GM19324 (cell line): ENCODE measurements around the gene TMCC3.
A peak's percentile ranks its signal among the peaks of the same experiment; 100 is the strongest.

Experiments used
- ATAC-seq: cut with Tn5 transposase; IDR thresholded peaks from one replicate; pipeline ENCODE4 v1.9.1; 2021; ENCODE audit warnings: mild to moderate bottlenecking, moderate library complexity; ENCODE audit not compliant: unreplicated experiment, low FRiP score

The TMCC3 gene

GRCh38 chr12:94638521-94638920 lies 11.8 kb downstream of the TMCC3 start:
- ATAC-seq: no peak

GRCh38 chr12:94637390-94638113 lies 12.8 kb downstream of the TMCC3 start:
- no peak for ATAC-seq

GRCh38 chr12:94636462-94637085 lies 13.8 kb downstream of the TMCC3 start:
- no peak for ATAC-seq

- no peak for ATAC-seq
Measured at GRCh38 chr12:94634717-94635116, 15.6 kb downstream of the TMCC3 start.

GRCh38 chr12:94633401-94633800 lies 17.0 kb downstream of the TMCC3 start:
- no peak for ATAC-seq

GRCh38 chr12:94631058-94631457 lies 19.3 kb downstream of the TMCC3 start:
- ATAC-seq: no peak

- ATAC-seq: no peak
Measured at GRCh38 chr12:94628819-94629472, 21.4 kb downstream of the TMCC3 start.

GRCh38 chr12:94628369-94628768 lies 22.0 kb downstream of the TMCC3 start:
- ATAC-seq: no peak

- no peak for ATAC-seq
Measured at GRCh38 chr12:94625531-94625930, 24.8 kb downstream of the TMCC3 start.

GRCh38 chr12:94623161-94623920 lies 27.0 kb downstream of the TMCC3 start:
- no peak for ATAC-seq

- ATAC-seq: no peak
Measured at GRCh38 chr12:94622475-94622874, 27.9 kb downstream of the TMCC3 start.

GRCh38 chr12:94621662-94622359 lies 28.5 kb downstream of the TMCC3 start:
- ATAC-seq: peak; percentile 89

- no peak for ATAC-seq
Measured at GRCh38 chr12:94620621-94621020, 29.7 kb downstream of the TMCC3 start.

- ATAC-seq: no peak
Measured at GRCh38 chr12:94618995-94619695, 31.2 kb downstream of the TMCC3 start.

- no peak for ATAC-seq
Measured at GRCh38 chr12:94617101-94617500, 33.3 kb downstream of the TMCC3 start.

- ATAC-seq: no peak
Measured at GRCh38 chr12:94616203-94616729, 34.1 kb downstream of the TMCC3 start.

GRCh38 chr12:94615260-94616181 lies 34.8 kb downstream of the TMCC3 start:
- ATAC-seq: no peak

- no peak for ATAC-seq
Measured at GRCh38 chr12:94614288-94614721, 36.1 kb downstream of the TMCC3 start.
